Keratinocyte (primary cell): Measurements from ENCODE around the gene TOX3. TPM values are rescaled to one million over a fixed set of nuclear protein-coding genes. Genes with fewer than 3 reads are reported as not detected.

ENCODE experiments used
- DNase-seq: peaks from one replicate; pipeline ENCODE4 v3.0.0-alpha.2; 2011; ENCODE audit warnings: low read depth, missing footprints, low spot score
- FAIRE-seq: peaks from 2 replicates; lab custom pipeline; 2011; peaks lifted over from hg19 to GRCh38; lab: Jason Lieb, UNC
- H2AFZ ChIP-seq: 2 replicates; pipeline ENCODE4 v1.6.0; 2012; ENCODE audit warnings: low read length, control low read depth, inconsistent platforms; ENCODE audit not compliant: control insufficient read depth
- H3K27ac ChIP-seq: 2 replicates; pipeline ENCODE4 v1.5.1; 2011; ENCODE audit warnings: low read length; ENCODE audit not compliant: control insufficient read depth, insufficient read depth
- H3K27me3 ChIP-seq: 3 replicates; pipeline ENCODE4 v1.6.0; 2011; ENCODE audit warnings: low read length; ENCODE audit not compliant: control insufficient read depth, insufficient read depth; ENCODE audit errors: extremely low read depth
- H3K36me3 ChIP-seq, 2 experiments: 2 replicates in 1 of 2; 3 replicates in 1 of 2; pipeline ENCODE4 v1.5.1; 2011; ENCODE audit warnings: low read length in 2 of 2, mild to moderate bottlenecking in 1 of 2; ENCODE audit not compliant: control insufficient read depth in 2 of 2, insufficient read depth in 2 of 2; ENCODE audit errors: extremely low read depth in 1 of 2
- H3K4me1 ChIP-seq: 3 replicates; pipeline ENCODE4 v1.5.1; 2011; ENCODE audit warnings: low read length; ENCODE audit not compliant: control insufficient read depth, insufficient read depth; ENCODE audit errors: extremely low read depth
- H3K4me2 ChIP-seq: 3 replicates; pipeline ENCODE4 v1.6.0; 2011; ENCODE audit warnings: low read depth, low read length; ENCODE audit not compliant: control insufficient read depth, insufficient read depth; ENCODE audit errors: extremely low read depth
- H3K4me3 ChIP-seq, 3 experiments: fragments of 200-600 bp in 1 of 3; sonication (generic) in 1 of 3; 2 replicates in 2 of 3; 3 replicates in 1 of 3; pipeline ENCODE4 v1.5.1; 2011 to 2016; ENCODE audit warnings: low read length in 3 of 3, mild to moderate bottlenecking in 3 of 3, control low read depth in 2 of 3, inconsistent platforms in 1 of 3, low read depth in 1 of 3, mixed read lengths in 1 of 3, mixed run types in 1 of 3, moderate library complexity in 1 of 3; ENCODE audit not compliant: control insufficient read depth in 2 of 3, insufficient read depth in 2 of 3; ENCODE audit errors: extremely low read depth in 1 of 3
- H3K79me2 ChIP-seq: 2 replicates; pipeline ENCODE4 v1.6.0; 2012; ENCODE audit warnings: low read length; ENCODE audit not compliant: control insufficient read depth, insufficient read depth
- H3K9ac ChIP-seq: 3 replicates; pipeline ENCODE4 v1.6.0; 2011; ENCODE audit warnings: low read length; ENCODE audit not compliant: control insufficient read depth, insufficient read depth; ENCODE audit errors: extremely low read depth
- H3K9me1 ChIP-seq: 3 replicates; pipeline ENCODE4 v1.6.0; 2011; ENCODE audit warnings: low read length; ENCODE audit not compliant: control insufficient read depth, insufficient read depth; ENCODE audit errors: extremely low read depth
- H3K9me3 ChIP-seq: 2 replicates; pipeline ENCODE4 v1.5.1; 2012; ENCODE audit warnings: low read depth, low read length; ENCODE audit not compliant: control insufficient read depth
- H4K20me1 ChIP-seq: 3 replicates; pipeline ENCODE4 v1.6.0; 2011; ENCODE audit warnings: low read length; ENCODE audit not compliant: control insufficient read depth, insufficient read depth; ENCODE audit errors: extremely low read depth
- CTCF ChIP-seq, 3 experiments: IDR thresholded peaks in 1 of 3; conservative IDR thresholded peaks in 1 of 3; optimal IDR thresholded peaks in 1 of 3; 2 replicates in 2 of 3; 3 replicates in 1 of 3; pipeline versions ENCODE3 to v1.5.1; 2011; ENCODE audit warnings: low read length in 3 of 3, mild to moderate bottlenecking in 3 of 3, moderate library complexity in 2 of 3, control low read depth in 1 of 3, inconsistent platforms in 1 of 3; ENCODE audit not compliant: insufficient read depth in 2 of 3; ENCODE audit errors: extremely low read depth in 1 of 3
- EZH2 ChIP-seq: IDR thresholded peaks from one replicate; pipeline ENCODE4 v1.6.1; 2012; ENCODE audit warnings: inconsistent platforms, mild to moderate bottlenecking, low read length, moderate library complexity
- dilution Hi-C: fragments of 300-500 bp; cut with MboI; formaldehyde crosslinking; loops from one replicate; pipeline ENCODE4 v1.7.0; 2020; ENCODE audit warnings: low sequenced_read_pairs; ENCODE audit not compliant: extremely low pct_ligation_motif_present
- polyA plus RNA-seq, 5 experiments: library from polyadenylated mRNA; depleted of rRNA in 3 of 5; stranded (reverse) in 3 of 5; stranded (forward) in 1 of 5; unstranded in 1 of 5; fragments of >200 nt; gene quantifications; 1 replicate in 1 of 5; 2 replicates in 3 of 5; 3 replicates in 1 of 5; pipeline versions ENCODE4 v1.2.1 to v1.2.3, GENCODE V29; 2011 to 2012; ENCODE audit warnings: missing spikeins in 2 of 5, low read depth in 1 of 5, low replicate concordance in 1 of 5

The TOX3 gene
- polyA plus RNA-seq, 1 donor (not counting 4 experiments of a cell fraction or from before 2014, with no cell fraction given) = not detected

GRCh38 chr16:52533296-52533695, 13.6 kb downstream of the TOX3 start:
- dilution Hi-C loops = no loop called here
- Histone ChIP-seq H3K9me3 (no peaks in the 10 kb centered on the region), H3K4me2 (no peak overlapping the region), H3K36me3 (no peaks in the 10 kb centered on the region), H3K79me2 (no peaks in the 10 kb centered on the region), H3K9ac (no peak overlapping the region), H4K20me1 (no peaks in the 10 kb centered on the region), H2AFZ (no peak overlapping the region), H3K9me1 (no peaks in the 10 kb centered on the region), H3K27ac (no peak overlapping the region), H3K27me3 (no peaks in the 10 kb centered on the region), H3K4me3 (no peak overlapping the region), H3K4me1 (no peaks in the 10 kb centered on the region)
- TF ChIP-seq CTCF (optimal IDR thresholded peaks at IDR 0.05 in 1 of 3, IDR thresholded peaks at IDR 0.05 in 1 of 3, conservative IDR thresholded peaks at IDR 0.05 in 1 of 3; ENCODE audit: extremely low read depth in 1 of 3, insufficient read depth in 2 of 3, low read length in 3 of 3) (no peak), EZH2 (no peak)
- DNase-seq (no peak), FAIRE-seq (no peak)

GRCh38 chr16:52532384-52532783, 14.6 kb downstream of the TOX3 start:
- Histone ChIP-seq H3K9ac (no peak overlapping the region), H3K79me2 (no peaks in the 10 kb centered on the region), H3K9me3 (no peaks in the 10 kb centered on the region), H3K4me1 (no peaks in the 10 kb centered on the region), H3K27ac (no peak overlapping the region), H3K36me3 (no peaks in the 10 kb centered on the region), H3K9me1 (no peaks in the 10 kb centered on the region), H4K20me1 (no peaks in the 10 kb centered on the region), H3K27me3 (no peaks in the 10 kb centered on the region), H2AFZ (no peak overlapping the region), H3K4me3 (no peak overlapping the region), H3K4me2 (no peak overlapping the region)
- no peak for FAIRE-seq
- TF ChIP-seq EZH2 (no peak), CTCF (optimal IDR thresholded peaks at IDR 0.05 in 1 of 3, IDR thresholded peaks at IDR 0.05 in 1 of 3, conservative IDR thresholded peaks at IDR 0.05 in 1 of 3; ENCODE audit: extremely low read depth in 1 of 3, insufficient read depth in 2 of 3, low read length in 3 of 3) (no peak)
- DNase-seq = no peak
- dilution Hi-C loops = no loop called here
